GM19043 (cell line): Measurements from ENCODE around the gene ANKZF1.
"Not testable (repeated sequence)": the region's sequence is repeated elsewhere in the genome, so short reads cannot be mapped to it uniquely, and the experiment has no call there.

ENCODE experiments used
- ATAC-seq: cut with Tn5 transposase; IDR thresholded peaks from one replicate; pipeline ENCODE4 v1.9.1; 2021; ENCODE audit warnings: low read depth; ENCODE audit not compliant: unreplicated experiment

The ANKZF1 gene, protein sequence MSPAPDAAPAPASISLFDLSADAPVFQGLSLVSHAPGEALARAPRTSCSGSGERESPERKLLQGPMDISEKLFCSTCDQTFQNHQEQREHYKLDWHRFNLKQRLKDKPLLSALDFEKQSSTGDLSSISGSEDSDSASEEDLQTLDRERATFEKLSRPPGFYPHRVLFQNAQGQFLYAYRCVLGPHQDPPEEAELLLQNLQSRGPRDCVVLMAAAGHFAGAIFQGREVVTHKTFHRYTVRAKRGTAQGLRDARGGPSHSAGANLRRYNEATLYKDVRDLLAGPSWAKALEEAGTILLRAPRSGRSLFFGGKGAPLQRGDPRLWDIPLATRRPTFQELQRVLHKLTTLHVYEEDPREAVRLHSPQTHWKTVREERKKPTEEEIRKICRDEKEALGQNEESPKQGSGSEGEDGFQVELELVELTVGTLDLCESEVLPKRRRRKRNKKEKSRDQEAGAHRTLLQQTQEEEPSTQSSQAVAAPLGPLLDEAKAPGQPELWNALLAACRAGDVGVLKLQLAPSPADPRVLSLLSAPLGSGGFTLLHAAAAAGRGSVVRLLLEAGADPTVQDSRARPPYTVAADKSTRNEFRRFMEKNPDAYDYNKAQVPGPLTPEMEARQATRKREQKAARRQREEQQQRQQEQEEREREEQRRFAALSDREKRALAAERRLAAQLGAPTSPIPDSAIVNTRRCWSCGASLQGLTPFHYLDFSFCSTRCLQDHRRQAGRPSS

DNA sequence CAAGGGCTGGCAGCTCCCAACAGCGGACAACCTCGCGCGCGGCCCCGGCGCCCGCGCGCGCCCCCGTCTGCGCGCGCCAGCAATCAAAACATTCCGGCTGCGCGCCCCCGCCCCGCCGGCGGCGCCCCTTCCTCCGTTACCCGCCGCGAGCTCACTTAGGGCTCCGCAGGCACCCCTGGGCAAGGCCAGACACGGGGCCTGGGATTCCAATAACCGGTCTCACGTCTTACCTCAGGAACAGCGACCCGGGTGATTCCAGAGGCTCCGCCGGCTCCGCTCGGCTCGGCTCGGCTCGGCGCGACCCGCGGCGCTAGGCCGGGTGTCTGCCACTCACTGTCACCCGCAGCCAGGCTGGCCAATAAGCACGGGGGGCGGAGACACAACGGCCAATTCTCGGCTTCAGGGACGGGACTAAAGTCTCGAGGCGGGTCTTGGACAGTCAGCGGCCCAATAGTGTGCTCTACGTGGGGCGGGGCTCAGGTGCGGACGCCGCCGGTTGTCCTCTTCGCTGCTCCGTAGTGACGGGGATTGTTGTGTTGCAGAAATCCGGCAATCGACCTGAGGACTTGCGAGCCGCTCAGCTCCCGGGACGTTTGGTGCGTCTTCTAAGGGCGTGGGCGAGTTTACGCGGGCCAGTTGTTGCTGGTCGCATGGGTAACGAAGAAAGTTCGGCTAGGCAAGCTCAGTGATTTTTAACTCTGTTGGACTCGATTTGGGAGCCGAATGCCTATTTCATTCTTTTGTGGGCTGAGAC, at the start of gene ANKZF1, which contains the start of gene ATG9A:
TSS of gene ANKZF1 (plus strand) at position 502 of the 754 bp plus-strand sequence. CDS start 452 bp downstream, outside the sequence.
TSS of gene ATG9A (minus strand) at position 332 of the 754 bp plus-strand sequence. CDS start 1,612 bp downstream, outside the sequence.
- peak; percentile 95 for ATAC-seq

DNA sequence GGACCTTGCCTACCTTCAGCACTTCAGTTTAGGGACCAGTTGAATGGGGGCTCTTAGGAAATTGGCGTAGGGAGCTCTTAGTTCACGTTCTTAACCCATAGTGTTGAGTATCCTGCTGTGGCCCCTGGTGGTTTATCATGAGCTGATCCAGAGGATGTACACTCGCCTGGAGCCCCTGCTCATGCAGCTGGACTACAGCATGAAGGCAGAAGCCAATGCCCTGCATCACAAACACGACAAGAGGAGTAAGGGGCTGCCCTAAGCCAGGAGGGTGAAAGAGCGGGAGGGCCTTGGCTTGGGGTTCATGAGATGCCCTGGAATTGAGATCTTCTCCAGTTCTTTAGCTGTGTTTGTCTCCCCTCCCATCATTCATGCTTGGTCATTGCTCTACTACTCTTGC, 48.6 kb upstream of the ANKZF1 start:
- ATAC-seq: no peak

GRCh38 chr2:219181531-219181930, 48.1 kb upstream of the ANKZF1 start:
- ATAC-seq: no peak

GRCh38 chr2:219182331-219183150, 47.1 kb upstream of the ANKZF1 start:
- no peak for ATAC-seq

DNA sequence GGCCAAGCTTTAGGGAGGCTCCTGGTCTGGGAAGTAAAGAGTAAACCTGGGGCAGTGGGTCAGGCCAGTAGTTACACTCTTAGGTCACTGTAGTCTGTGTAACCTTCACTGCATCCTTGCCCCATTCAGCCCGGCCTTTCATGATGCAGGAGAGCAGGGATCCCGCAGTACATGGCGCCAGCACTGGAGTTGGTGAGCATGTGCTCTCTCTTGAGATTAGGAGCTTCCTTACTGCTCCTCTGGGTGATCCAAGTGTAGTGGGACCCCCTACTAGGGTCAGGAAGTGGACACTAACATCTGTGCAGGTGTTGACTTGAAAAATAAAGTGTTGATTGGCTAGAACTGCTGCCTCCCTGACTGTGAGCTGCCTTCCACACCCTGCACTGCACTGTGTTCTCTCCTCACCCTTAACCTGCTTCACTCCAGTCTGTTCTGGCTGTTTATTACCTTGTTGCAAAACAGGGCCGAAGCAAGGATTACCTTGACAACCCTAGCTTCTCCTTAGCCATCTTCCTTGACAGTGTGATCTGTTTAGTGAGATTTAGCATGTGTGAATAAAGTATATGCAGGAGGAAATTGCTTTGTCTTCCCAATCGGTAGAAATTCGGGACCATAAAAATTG, 46.3 kb upstream of the ANKZF1 start:
- no peak for ATAC-seq

DNA sequence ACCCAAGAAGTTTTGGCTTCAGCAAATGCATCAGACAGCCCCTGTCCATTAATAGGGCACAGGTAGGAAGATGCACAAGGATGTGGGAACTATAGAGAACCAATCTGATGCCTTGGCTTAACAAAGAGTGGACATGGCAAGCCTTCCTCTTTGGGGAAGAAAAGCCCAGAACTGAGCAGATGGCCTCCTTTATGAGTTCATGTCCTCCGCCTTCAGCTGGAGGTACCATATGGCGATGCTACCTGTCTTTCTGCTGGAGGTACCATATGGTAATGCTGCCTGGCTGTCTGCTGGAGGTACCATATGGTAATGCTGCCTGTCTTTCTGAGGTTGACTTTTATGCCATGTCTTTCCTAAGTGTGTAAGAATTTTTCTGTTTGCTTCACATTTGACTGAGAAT, 45.5 kb upstream of the ANKZF1 start:
- ATAC-seq: no peak

DNA sequence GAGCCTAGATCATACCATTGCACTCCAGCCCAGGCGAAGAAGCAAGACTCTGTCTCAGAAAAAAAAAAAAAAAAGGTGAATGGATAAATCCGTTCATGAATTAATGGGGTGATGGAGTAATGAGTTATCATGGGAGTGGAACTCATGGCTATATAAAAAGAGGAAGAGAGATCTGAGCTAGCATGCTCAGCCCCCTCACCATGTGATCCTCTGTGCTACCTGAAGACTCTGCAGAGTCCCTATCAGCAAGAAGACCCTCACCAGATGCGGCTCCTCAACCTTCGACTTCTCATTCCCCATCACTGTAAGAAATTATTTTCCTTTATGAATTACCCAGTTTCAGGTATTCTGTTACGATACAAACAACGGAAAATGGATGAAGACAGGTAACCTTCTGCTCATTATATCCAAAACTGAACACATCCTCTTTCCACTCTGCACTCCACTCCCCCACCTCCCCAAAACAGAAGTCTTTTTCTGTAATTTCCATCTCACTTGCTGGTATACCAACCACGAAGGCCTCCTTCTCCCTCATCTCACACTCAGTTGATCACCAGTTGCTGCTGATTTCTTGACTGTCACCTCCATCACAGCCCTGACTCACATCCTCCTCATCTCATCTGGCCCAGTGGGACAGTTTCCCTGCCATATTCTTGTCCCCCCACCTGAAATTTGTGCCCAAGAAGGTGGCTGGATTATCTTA, 42.7 kb upstream of the ANKZF1 start:
- ATAC-seq: no peak

DNA sequence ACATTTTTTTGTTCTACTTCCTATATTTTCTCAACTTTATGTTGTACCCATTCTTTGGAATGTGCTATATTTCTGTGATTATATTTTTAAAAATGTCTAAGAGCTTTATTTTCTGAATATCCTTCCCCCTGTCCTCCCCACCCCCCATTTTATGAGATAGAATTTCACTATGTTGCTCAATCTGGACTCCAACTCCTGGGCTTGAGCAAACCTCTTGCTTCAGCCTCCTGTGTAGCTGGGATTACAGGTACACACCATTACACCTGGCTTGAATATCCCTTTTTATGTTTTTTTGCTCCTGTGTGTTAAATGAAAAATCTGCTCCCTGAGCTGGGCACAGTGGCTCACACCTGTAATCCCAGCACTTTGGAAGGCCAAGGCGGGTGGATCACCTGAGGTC, 32.2 kb upstream of the ANKZF1 start:
- no peak for ATAC-seq

DNA sequence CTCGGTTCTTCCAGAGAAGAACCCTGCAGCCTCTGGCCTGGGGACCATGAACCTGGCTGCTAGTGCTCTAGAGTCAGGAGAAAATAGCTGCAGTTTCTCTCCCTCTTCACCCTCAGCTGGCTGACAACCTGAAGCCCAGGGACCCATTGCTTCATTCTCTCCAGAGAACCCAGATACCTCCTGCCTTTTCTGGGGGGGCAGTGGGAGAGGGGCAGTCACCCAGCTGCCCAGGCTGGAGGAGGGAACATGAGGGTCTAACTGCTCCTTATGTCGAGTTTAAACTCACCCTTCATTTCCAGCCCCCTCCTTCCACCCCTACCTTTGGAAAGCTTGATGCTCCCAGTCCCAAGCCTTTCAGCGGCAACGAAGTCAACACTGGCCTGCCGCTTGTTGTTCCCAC, 30.6 kb upstream of the ANKZF1 start:
- ATAC-seq: no peak

GRCh38 chr2:219199470-219200211, 30.0 kb upstream of the ANKZF1 start:
- no peak for ATAC-seq

DNA sequence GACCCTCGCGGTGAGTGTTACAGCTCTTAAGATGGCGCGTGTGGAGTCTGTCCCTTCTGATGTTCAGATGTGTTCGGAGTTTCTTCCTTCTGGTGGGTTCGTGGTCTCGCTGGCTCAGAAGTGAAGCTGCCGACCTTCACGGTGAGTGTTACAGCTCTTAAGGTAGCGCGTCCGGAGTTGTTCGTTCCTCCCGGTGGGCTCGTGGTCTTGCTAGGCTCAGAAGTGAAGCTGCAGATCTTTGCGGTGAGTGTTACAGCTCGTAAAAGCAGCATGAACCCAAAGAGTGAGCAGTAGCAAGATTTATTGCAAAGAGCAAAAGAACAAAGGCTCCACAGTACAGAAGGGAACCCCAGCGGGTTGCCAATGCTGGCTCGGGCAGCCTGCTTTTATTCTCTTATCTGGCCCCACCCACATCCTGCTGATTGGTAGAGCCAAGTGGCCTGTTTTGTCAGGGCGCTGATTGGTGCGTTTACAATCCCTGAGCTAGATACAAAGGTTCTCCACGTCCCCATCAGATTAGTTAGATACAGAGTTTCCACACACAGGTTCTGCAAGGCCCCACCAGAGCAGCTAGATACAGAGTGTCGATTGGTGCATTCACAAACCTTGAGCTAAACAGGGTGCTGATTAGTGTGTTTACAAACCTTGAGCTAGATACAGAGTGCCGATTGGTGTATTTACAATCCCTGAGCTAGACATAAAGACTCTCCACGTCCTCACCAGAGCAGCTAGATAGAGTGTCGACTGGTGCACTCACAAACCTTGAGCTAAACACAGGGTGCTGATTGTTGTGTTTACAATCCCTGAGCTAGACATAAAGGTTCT, 28.9 kb upstream of the ANKZF1 start:
- ATAC-seq: not testable (repeated sequence)

DNA sequence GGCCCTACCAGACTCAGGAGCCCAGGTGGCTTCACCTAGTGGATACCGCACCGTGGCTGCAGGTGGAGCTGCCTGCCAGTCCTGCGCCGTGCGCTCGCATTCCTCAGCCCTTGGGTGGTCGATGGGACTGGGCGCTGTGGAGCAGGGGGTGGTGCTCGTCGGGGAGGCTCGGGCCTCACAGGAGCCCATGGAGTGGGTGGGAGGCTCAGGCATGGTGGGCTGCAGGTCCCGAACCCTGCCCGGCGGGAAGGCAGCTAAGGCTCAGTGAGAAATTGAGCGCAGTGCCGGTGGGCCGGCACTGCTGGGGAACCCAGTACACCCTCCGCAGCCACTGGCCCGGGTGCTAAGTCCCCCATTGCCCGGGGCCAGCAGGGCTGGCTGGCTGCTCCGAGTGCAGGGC, 28.3 kb upstream of the ANKZF1 start:
- not testable (repeated sequence) for ATAC-seq

- no peak for ATAC-seq
Measured at GRCh38 chr2:219204425-219205164, 25.0 kb upstream of the ANKZF1 start.

- no peak for ATAC-seq
Measured at GRCh38 chr2:219205165-219205538, 24.5 kb upstream of the ANKZF1 start.

GRCh38 chr2:219205981-219206327, 23.7 kb upstream of the ANKZF1 start:
- ATAC-seq: no peak

GRCh38 chr2:219206328-219207133, 23.1 kb upstream of the ANKZF1 start, which contains the start of gene ZFAND2B:
TSS of gene ZFAND2B (plus strand) at chr2:219206782. CDS start at chr2:219206988, 206 bp downstream.
- peak; percentile 97 for ATAC-seq
